CD4-positive, alpha-beta T cell treated with Interleukin-6 at 100 ng/mL for 8 hours (primary cell): ENCODE data around the gene CBLB.

Experiments
- DNase-seq: peaks from one replicate; pipeline ENCODE4 v3.0.0-alpha.2; 2020; ENCODE audit warnings: mixed read lengths, low spot score

CBLB gene

GRCh38 chr3:105869861-105870755 lies 1.3 kb upstream of the CBLB start:
- DNase-seq = no peak

DNA sequence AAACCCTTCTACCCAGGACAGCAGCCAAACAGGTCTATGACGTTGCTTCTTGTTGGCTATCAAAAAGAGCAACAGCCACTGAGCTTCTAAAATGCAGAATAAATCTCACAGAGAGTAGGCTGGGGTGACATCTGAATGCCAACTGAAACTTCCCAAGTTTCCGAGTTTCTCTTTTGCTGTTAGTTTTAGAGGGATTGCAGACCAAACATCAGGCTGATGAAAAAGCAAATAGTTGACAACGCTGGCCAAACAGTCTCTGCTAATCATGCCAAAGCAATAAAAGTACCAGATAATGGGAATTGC lies 670 bp upstream of the CBLB start:
- no peak for DNase-seq

DNA sequence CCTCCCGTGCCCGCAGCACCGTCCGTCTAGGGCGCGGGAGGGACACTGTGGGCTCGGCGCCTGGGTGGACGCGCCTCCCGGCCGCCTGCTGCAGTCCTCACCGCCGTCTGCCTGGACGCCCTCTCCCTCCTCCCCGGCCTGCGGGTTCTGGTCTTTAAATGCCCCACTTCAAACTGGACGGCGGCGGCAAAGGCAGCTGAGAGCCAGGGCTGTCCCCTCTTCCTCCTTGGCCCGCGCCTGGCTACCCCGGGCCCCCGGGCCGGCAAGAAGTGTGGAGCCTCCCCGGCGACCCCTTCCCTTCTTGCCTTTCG lies 426 bp downstream of the CBLB start:
- DNase-seq = peak; percentile 14

DNA sequence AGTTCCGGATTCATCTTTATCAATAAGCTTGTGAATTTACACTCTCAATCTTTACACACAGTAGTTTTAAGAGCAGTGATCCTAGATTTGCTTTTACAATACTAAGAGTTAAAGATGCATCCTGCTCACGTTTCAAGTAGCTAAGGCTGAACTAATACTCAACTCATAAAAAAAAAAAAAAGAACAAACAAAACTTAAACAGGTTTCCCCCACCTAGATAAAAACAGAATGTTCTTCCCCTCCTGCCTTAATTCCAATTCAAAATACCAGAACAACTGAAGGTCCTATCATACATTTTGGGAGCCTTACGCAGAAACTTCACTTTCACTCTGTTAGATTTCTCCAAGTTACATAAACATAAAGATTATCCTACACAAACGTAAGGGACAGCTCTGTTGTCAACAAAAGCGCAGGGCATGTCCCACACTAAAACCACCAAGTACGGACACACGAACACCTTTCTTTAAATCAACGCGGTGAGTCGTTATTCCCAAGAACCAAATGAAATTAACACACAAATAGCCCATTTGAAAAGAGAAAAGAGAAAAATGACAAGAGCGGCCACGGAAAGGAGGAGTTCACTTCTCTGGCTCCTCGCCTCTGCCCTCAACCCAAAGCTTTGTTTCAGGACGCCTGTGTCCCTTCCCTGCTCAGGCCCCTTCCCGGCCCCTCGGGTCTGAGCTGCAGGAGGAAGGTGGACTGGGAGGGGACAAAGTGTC lies 941 bp downstream of the CBLB start:
- no peak for DNase-seq

DNA sequence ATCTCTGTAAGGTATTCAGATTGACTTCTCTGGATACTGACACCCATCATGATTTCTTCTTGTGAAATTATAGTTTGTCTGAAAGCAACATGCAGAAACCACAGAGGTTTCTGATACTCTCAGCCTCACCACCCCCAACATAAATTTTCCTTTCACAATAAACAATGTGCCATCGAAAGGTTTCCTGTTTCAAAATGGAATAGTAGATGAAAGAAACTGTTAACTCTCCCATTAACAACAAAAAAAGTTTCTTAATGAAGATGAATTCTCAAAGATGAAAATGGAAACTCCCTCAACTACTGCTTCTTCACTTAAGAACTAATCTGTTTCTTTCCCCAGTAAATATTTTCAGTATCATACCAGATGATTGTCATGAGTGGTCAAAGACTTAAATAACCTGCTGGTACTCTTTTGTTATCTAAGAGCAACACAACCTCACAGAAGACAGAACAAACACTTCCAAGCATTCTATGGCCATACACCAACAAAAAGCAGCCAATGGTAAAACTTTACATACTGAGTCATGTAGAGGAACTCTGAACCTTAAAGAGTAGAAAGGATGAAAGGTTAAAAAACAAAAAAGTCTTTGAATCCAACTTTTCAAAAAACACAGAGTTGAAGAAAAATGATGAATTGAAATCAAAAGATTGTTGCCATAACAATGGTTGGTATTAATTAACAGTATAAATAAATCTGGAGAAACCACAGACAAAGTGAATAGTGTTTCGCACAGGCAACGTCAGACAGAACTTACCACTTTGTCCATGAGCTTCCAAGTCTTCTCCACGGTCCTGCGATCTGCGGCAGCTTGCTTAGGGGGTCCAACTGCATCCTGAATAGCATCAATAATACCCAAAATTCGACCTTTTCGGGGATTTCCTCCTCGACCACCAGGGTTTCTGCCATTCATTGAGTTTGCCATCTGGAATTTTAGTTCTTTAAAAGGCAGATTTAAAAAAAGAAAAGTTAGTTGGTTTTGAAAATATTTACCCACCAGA lies 1.9 kb downstream of the CBLB start:
- DNase-seq = peak; percentile 37

GRCh38 chr3:105865867-105866350 lies 2.9 kb downstream of the CBLB start:
- DNase-seq = no peak

- DNase-seq = no peak
These were observed 3.7 kb downstream of the CBLB start for GRCh38 chr3:105865016-105865623.

DNA sequence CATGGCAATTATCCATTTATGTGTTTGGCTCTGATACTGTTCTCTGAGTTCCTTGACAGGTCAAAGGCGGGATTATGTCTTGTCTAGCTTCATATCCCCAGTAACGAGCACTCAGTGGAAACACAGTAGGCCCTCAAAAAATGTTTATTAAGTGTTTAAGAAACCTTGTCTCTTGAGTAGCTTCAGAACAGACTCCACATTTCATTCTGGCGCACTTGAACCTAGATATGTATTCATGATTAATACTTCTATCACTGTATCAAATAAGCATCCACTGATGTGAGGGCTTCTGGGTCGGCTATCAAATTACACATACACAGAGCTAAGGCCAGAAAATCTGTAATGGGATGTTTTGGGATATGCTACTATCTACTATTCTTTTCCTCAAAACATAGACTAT lies 4.6 kb downstream of the CBLB start:
- no peak for DNase-seq

GRCh38 chr3:105863608-105864007 lies 5.2 kb downstream of the CBLB start:
- DNase-seq = no peak

DNA sequence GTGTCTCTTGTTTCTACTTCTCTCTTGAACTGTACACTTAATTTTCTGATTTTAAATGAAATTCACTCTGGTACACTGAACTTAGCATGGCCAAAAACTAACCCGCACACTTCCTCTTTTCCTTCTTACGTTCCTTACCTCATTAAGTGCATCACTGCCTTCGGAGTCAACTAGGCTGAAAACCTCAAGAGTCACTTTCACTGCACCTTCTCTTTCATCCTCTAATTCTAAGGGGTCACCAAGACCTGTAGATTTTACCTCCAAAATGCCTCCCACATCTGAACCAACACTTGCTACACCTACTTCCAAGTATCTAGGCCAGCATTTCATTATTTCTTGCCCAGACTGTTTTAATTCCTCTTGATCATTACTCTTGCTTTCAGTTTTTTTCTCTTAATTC lies 6.6 kb downstream of the CBLB start:
- no peak for DNase-seq

DNA sequence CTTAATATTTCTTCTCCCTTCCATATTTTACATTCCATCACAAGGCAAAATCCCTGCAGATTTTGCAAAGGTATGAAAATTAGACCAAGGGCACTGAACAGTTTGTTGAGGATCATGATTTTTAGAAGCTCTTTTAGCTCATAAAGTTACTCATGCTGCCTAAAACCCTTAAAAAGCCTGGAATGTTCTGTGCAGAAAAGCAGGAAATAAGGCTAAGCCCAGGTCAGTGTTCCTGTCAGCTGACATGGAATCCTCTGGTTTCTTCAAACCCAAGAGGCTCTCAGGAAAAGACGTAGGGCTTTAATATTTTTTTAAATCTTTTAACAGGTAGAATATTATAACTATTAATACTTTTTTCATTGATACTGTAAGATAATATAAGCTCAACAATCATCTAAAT lies 8.2 kb downstream of the CBLB start:
- no peak for DNase-seq

- no peak for DNase-seq
These were observed 10.8 kb downstream of the CBLB start for GRCh38 chr3:105858017-105858416.

GRCh38 chr3:105857601-105858000 lies 11.2 kb downstream of the CBLB start:
- no peak for DNase-seq

GRCh38 chr3:105856605-105857004 lies 12.2 kb downstream of the CBLB start:
- DNase-seq = no peak

DNA sequence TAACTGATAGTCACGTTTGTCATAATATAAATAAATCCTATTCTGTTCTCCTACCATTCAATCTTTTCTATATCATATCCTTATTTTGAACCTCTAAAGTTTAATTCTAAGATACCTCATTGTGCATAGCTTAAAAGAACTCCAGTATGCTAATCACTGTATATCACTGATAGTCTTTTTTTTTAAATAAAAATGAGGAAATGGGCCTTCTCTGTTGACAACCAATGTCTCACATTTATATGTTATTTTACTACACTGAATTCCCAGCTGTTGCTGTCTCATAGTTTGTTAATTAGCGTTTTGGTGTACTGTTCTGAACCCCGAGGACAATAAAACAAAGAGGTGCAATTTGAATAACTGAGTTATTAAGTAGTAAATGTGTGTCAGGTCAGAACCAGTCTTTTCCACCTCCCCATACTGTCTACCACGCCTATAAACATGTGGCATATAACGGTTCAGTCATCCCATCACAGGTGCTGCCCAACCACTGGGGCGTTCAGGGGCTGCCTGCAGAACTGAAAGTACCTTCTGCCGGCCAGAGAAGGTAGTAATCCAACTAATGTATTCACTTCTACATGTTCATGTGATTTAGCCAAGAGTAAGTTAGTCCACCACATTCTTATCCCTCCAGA lies 14.9 kb downstream of the CBLB start:
- DNase-seq = no peak

DNA sequence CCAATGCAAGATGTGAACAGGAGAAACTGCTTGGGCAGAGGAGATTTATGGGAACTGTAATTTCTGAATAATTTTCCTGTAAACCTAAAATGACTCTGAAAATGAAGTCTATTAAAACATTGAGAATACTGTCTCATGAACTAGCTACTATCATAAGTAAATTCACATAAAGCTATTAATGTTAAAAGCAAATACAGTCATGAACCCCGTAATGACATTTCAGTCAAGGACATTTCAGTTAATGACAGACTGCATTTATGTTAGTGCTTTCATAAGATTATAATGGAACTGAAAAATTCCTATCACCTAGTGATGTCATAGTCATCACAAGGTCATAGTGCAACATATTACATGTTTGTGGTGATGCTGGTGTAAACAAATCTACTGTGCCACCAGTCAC lies 17.2 kb downstream of the CBLB start:
- DNase-seq = no peak

- no peak for DNase-seq
These were observed 17.6 kb downstream of the CBLB start for GRCh38 chr3:105851176-105851575.

DNA sequence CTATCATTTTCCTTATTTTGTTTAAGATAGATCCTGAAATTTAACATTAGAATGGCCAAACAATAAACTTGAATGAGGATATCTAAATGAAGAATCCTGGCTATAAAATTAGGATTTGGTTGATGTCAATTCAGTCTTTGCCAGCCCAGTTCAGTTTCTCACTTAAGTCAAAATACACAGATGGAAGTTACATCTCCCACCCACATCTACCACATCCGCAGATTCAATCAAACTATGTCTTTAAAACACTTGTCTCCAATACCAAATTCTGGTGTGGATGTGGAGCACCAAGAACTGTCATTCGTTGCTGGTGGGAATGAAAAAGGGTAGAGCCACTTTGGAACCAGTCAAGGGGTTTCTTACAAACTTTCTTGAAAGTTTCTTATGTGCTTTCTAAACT lies 18.2 kb downstream of the CBLB start:
- DNase-seq = no peak

GRCh38 chr3:105848821-105849220 lies 20.0 kb downstream of the CBLB start:
- DNase-seq = no peak

- no peak for DNase-seq
These were observed 20.9 kb downstream of the CBLB start for GRCh38 chr3:105847865-105848264.

DNA sequence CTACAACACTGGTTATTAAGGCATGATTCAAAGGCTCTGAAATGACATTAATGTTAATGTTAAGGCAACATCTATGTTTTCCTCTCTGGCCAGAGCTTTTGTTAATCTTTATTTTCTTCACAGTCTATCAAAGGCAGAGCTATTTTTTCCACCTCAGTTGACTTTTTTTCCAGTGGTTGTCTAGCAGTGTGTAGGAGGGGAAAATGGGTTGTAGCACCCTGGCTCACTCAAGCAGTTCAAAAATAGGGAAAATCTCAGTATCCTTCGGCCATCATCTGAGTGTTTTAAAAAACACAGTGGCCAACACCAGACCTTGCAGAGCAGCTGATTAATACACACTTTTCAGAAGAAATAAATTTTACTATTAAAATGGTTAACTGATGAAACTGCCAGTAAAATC lies 21.4 kb downstream of the CBLB start:
- no peak for DNase-seq

- no peak for DNase-seq
These were observed 22.0 kb downstream of the CBLB start for GRCh38 chr3:105846809-105847208.
